VCaP (cell line): ENCODE results near the gene DPH6.

Experiments
- H3K27ac ChIP-seq: fragments of 450-650 bp; 2 replicates; pipeline ENCODE4 v1.5.1; 2017
- TF ChIP-seq, protein P1 (sequence below): fragments of 450-650 bp; conservative IDR thresholded peaks from 2 replicates; pipeline ENCODE4 v1.5.1; 2017; ENCODE audit warnings: mild to moderate bottlenecking, moderate library complexity

Gene DPH6

DNA sequence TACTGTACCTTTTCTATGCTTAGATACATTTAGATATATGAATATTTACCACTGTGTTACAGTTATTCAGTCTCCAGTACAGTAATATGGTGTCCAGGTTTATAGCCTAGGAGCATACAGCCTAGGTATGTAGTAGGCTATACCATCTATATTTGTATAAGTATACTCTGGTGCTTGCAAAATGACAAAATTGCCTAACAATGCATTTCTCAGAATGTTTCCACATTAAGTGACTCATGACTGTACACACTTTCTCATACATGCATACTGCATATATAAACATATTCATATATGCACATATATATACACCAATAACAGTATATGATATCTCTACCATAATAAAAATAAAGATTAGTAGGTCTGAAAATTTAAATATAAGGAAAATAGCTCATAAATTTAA is 169.3 kb downstream of the DPH6 start:
- TF ChIP-seq, protein P1, sequence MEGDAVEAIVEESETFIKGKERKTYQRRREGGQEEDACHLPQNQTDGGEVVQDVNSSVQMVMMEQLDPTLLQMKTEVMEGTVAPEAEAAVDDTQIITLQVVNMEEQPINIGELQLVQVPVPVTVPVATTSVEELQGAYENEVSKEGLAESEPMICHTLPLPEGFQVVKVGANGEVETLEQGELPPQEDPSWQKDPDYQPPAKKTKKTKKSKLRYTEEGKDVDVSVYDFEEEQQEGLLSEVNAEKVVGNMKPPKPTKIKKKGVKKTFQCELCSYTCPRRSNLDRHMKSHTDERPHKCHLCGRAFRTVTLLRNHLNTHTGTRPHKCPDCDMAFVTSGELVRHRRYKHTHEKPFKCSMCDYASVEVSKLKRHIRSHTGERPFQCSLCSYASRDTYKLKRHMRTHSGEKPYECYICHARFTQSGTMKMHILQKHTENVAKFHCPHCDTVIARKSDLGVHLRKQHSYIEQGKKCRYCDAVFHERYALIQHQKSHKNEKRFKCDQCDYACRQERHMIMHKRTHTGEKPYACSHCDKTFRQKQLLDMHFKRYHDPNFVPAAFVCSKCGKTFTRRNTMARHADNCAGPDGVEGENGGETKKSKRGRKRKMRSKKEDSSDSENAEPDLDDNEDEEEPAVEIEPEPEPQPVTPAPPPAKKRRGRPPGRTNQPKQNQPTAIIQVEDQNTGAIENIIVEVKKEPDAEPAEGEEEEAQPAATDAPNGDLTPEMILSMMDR, result no peak
- H3K27ac ChIP-seq, result no peak overlapping the region

DNA sequence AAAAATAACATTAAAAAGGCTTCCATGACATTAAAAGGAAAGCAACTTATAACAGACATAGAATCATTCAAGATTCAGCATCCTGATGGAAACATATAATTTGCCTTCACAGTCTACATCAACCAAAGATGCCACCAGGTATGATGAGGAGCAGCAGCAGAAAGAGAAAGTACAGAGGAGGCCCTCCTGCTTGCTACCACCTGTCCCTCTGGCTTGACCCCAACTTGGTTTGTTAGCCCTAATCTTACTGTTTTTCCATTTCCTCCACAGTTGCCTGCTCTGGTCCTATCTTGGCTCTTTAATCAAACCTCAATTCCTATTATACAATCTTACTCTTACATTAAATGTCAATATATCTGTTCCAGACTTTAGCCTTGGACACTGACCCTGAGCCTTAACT is 171.3 kb downstream of the DPH6 start:
- H3K27ac ChIP-seq, result no peak overlapping the region
- TF ChIP-seq, protein P1, result no peak

DNA sequence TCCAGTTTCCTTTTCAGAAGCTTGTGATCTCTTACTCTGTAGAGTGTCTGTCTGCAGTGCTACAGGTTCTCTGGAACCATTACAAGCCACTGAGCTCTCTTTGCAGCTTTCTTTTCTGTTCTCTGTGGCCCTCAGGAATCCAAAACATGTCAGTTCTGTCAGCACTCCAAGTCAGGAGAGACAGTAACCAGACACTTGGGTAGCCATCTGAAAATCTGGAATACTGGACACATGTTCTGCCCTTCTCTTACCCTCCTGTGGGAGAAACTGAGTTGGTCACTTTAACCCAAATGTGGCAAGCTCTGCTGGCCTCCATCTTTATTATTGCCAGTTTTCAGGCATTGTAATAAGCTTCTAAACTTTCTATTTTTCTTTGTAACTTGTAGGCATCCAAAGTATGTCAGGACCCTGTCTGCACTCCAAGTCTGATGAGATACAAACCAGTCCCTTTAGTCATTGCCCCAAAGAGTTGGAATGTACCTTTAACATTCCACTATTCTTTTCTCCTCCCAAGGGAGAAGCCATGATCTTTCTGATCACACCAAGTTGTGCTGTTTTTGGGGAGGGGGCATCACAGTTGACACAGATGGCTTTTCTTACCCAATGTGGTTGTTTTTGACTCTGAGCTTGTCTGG is 183.7 kb downstream of the DPH6 start:
- TF ChIP-seq, protein P1, result no peak
- H3K27ac ChIP-seq, result no peak overlapping the region

DNA sequence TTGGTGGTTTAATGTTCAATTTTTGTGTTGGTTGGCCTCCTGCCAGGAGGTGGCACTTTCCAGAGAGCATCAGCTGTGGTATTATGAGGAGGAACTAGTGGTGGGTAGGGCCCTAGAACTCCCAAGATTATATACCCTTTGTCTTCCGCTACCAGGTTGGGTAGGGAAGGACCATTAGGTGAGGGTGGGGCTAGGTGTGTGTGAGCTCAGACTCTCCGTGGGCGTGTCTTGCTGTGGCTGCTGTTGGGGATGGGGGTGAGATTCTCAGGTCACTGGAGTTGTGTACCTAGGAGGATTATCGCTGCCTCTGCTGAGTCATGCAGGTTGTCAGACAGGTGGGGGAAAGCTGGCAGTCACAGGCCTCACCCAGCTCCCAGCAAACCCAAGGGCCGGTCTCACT is 187.1 kb downstream of the DPH6 start:
- no peak overlapping the region for H3K27ac ChIP-seq
- TF ChIP-seq, protein P1, result no peak

DNA sequence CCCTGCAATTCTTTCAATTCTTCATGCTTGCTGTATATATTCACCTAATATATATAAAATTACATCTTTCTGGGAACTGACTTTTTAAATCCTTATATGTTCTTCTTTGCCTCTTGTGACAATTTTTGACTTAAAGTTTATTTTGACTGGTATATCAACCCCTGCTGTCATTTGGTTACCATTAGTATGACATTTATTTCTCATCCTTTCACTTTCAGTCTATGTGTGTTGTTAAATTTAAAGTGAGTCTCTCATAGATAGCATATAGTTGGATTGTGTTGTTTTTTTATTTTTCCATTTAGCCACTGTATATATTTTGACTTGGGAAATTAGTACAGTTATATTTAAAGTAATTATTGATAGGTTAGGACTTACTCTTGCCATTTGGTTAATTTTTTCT is 194.9 kb downstream of the DPH6 start:
- TF ChIP-seq, protein P1, result no peak
- H3K27ac ChIP-seq, result no peak overlapping the region

DNA sequence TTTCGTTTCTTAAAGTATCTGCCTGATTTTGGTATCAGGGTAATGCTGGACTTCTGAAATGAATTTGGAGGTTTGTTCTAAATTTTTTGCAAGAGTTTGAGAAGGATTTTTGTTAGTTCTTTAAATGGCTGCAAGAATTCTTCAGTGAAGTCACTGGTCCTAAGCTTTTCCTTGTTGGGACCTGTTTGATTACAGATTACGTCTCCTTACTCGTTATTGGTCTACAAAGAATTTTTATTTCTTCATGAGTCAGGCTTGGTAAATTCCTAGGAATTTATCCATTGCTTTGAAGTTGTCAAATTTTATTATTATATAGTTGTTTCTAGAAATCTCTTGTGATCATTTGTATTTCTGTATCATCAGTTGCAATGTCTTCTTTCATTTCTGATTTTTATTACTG is 196.0 kb downstream of the DPH6 start:
- H3K27ac ChIP-seq, result no peak overlapping the region
- TF ChIP-seq, protein P1, result no peak

DNA sequence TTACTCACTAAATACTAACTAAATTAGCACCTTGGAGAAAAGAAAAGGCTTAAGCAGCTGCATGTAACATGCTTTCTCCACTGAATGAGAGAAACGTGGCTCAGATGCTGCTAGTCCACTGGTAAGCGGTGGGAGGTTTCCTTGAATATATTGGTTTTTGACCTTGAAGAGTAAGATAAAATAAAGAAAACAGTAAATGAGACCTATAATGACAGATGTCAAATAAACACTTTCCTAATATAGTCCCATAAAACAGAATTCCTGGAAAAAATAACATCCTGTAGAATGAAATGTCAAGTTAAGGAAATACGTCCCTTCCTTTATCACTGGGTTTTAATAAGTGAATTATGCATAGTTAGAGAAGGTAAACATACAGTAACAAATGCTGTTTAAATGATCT is 215.0 kb downstream of the DPH6 start:
- H3K27ac ChIP-seq, result no peak overlapping the region
- TF ChIP-seq, protein P1, result no peak
